HepG2 (cell line): ENCODE data around the gene PYGO1. TPM values are rescaled to one million over a fixed set of nuclear protein-coding genes. Genes with fewer than 3 reads are reported as not detected.

ENCODE experiments used
- AGO1 ChIP-seq: fragments of 200-400 bp; formaldehyde crosslinking; IDR thresholded peaks from 2 replicates; pipeline ENCODE4 v1.6.1; 2017; ENCODE audit warnings: mild to moderate bottlenecking, low read depth, low read length, moderate library complexity; ENCODE audit not compliant: poor library complexity, severe bottlenecking
- DBP ChIP-seq: sonication (generic); formaldehyde crosslinking; IDR thresholded peaks from 2 replicates; pipeline ENCODE4 v1.4.0; 2020; ENCODE audit warnings: missing genetic modification reagents; ENCODE audit errors: not compliant biosample characterization
- DPF2 ChIP-seq: sonication (generic); formaldehyde crosslinking; IDR thresholded peaks from 2 replicates; pipeline ENCODE4 v1.4.0; 2020; ENCODE audit warnings: mild to moderate bottlenecking, low read depth, missing genetic modification reagents, borderline replicate concordance
- ESRRA ChIP-seq: sonication (generic); formaldehyde crosslinking; IDR thresholded peaks from 2 replicates; pipeline ENCODE4 v1.5.1; 2020; ENCODE audit warnings: mild to moderate bottlenecking, low read depth, missing genetic modification reagents
- IRX3 ChIP-seq: sonication (generic); formaldehyde crosslinking; IDR thresholded peaks from 2 replicates; pipeline ENCODE4 v1.8.1; 2023; ENCODE audit warnings: mild to moderate bottlenecking, low read depth, missing genetic modification reagents, borderline replicate concordance
- JDP2 ChIP-seq: sonication (generic); formaldehyde crosslinking; IDR thresholded peaks from 2 replicates; pipeline ENCODE4 v1.8.1; 2022; ENCODE audit warnings: missing genetic modification reagents, borderline replicate concordance
- KDM5A ChIP-seq: fragments of 200-600 bp; sonication (generic); IDR thresholded peaks from 2 replicates; pipeline ENCODE4 v1.7.0; 2018; ENCODE audit warnings: antibody characterized with exemption, mild to moderate bottlenecking, low read length, borderline replicate concordance
- KLF9 ChIP-seq: IDR thresholded peaks from 2 replicates; pipeline ENCODE4 v1.6.1; 2016; ENCODE audit warnings: low read depth
- MXD1 ChIP-seq: sonication (generic); formaldehyde crosslinking; IDR thresholded peaks from 2 replicates; pipeline ENCODE4 v1.4.0; 2020; ENCODE audit warnings: mild to moderate bottlenecking, missing genetic modification reagents
- POLR2AphosphoS2 ChIP-seq: IDR thresholded peaks from 2 replicates; pipeline ENCODE4 v1.6.1; 2011; ENCODE audit warnings: low read depth, low read length, improper control_type of control experiment
- RBFOX2 ChIP-seq: fragments of 200-400 bp; formaldehyde crosslinking; IDR thresholded peaks from 2 replicates; pipeline ENCODE4 v1.6.1; 2017; ENCODE audit warnings: low read depth, mild to moderate bottlenecking, low read length
- RNF2 ChIP-seq: fragments of 450-650 bp; conservative IDR thresholded peaks from 2 replicates; pipeline ENCODE4 v1.6.1; 2016; ENCODE audit warnings: low read depth
- SMYD3 ChIP-seq: sonication (generic); formaldehyde crosslinking; IDR thresholded peaks from 2 replicates; pipeline ENCODE4 v1.8.1; 2023; ENCODE audit warnings: mild to moderate bottlenecking, missing genetic modification reagents
- SNAPC2 ChIP-seq: sonication (generic); formaldehyde crosslinking; IDR thresholded peaks from 2 replicates; pipeline ENCODE4 v1.8.1; 2022; ENCODE audit warnings: mild to moderate bottlenecking, missing genetic modification reagents
- THAP11 ChIP-seq: IDR thresholded peaks from 2 replicates; pipeline ENCODE4 v1.6.1; 2016; ENCODE audit warnings: missing biosample characterization, missing genetic modification reagents
- ZC3H13 ChIP-seq: sonication (generic); formaldehyde crosslinking; IDR thresholded peaks from 2 replicates; pipeline ENCODE4 v1.8.1; 2023; ENCODE audit warnings: mild to moderate bottlenecking, missing genetic modification reagents, moderate library complexity
- ZMYM3 ChIP-seq: sonication (generic); formaldehyde crosslinking; IDR thresholded peaks from 2 replicates; pipeline ENCODE4 v1.5.1; 2020; ENCODE audit warnings: mild to moderate bottlenecking, missing genetic modification reagents
- ZNF256 ChIP-seq: sonication (generic); formaldehyde crosslinking; conservative IDR thresholded peaks from 2 replicates; pipeline ENCODE4 v1.4.0; 2020; ENCODE audit warnings: missing genetic modification reagents
- ZNF263 ChIP-seq: sonication (generic); formaldehyde crosslinking; IDR thresholded peaks from 2 replicates; pipeline ENCODE4 v1.4.0; 2020; ENCODE audit warnings: missing genetic modification reagents
- ZNF891 ChIP-seq: sonication (generic); formaldehyde crosslinking; IDR thresholded peaks from 2 replicates; pipeline ENCODE4 v1.5.0; 2020; ENCODE audit warnings: mild to moderate bottlenecking, missing genetic modification reagents
- polyA plus RNA-seq, 8 experiments: library from polyadenylated mRNA; depleted of rRNA in 3 of 8; stranded (reverse) in 7 of 8; unstranded in 1 of 8; fragments of >200 nt; fragmentation: Illumina TruSeq in 4 of 8; extraction: Trizol in 4 of 8; gene quantifications; 2 replicates each; pipeline versions ENCODE4 v1.2.1 to v1.2.3, GENCODE V29; 2011 to 2016; ENCODE audit warnings: low read depth in 4 of 8, missing spikeins in 1 of 8, mixed read lengths in 1 of 8; ENCODE audit not compliant: insufficient read depth in 1 of 8
- total RNA-seq, 5 experiments: library from RNA; depleted of rRNA; stranded (reverse); fragments of >200 nt; fragmentation: Illumina TruSeq; extraction: Trizol; gene quantifications; 2 replicates each; pipeline ENCODE4 v1.2.3, GENCODE V29; 2016; ENCODE audit warnings: low read depth in 1 of 5
- TF ChIP-seq, protein P1 (sequence below): sonication (generic); formaldehyde crosslinking; IDR thresholded peaks from 2 replicates; pipeline ENCODE4 v1.5.0; 2020; ENCODE audit warnings: missing genetic modification reagents
- TF ChIP-seq, protein P2 (sequence below): IDR thresholded peaks from 2 replicates; pipeline ENCODE4 v1.6.1; 2016
- TF ChIP-seq, protein P3 (sequence below): sonication (generic); formaldehyde crosslinking; IDR thresholded peaks from 2 replicates; pipeline ENCODE4 v1.4.0; 2020; ENCODE audit warnings: mild to moderate bottlenecking, low read depth, missing genetic modification reagents
- TF ChIP-seq, protein P4 (sequence below): IDR thresholded peaks from 2 replicates; pipeline ENCODE4 v1.6.1; 2016; ENCODE audit warnings: mild to moderate bottlenecking

The PYGO1 gene
- total and polyA plus RNA-seq, 2 of the 13 experiments (the other 11 are each of a cell fraction or from before 2014, with no cell fraction given) = 1.1 to 1.8 TPM

GRCh38 chr15:55526559-55527036, 61.5 kb downstream of the PYGO1 start (continued):
- TF ChIP-seq DBP (CRISPR knock-in tag) (no peak), RBFOX2 (no peak), THAP11 (CRISPR knock-in tag) (peak; percentile 34; the same call in 1 of the 2 replicates), JDP2 (no peak), KLF9 (CRISPR knock-in tag) (no peak), DPF2 (CRISPR knock-in tag) (no peak), ZNF263 (peak; percentile 96), SNAPC2 (no peak), AGO1 (no peak), RNF2 (peak; percentile 74; the same call in 1 of the 2 replicates), ZNF256 (CRISPR knock-in tag) (no peak), IRX3 (CRISPR knock-in tag) (no peak), KDM5A (no peak), MXD1 (0 out of 2 replicates have a peak, but pooled peaks have one; percentile 70), POLR2AphosphoS2 (no peak), ESRRA (no peak), ZC3H13 (CRISPR knock-in tag) (no peak), ZNF891 (CRISPR knock-in tag) (peak; percentile 81; the same call in 1 of the 2 replicates), SMYD3 (CRISPR knock-in tag) (no peak), ZMYM3 (CRISPR knock-in tag) (no peak)
- TF ChIP-seq, protein P1, sequence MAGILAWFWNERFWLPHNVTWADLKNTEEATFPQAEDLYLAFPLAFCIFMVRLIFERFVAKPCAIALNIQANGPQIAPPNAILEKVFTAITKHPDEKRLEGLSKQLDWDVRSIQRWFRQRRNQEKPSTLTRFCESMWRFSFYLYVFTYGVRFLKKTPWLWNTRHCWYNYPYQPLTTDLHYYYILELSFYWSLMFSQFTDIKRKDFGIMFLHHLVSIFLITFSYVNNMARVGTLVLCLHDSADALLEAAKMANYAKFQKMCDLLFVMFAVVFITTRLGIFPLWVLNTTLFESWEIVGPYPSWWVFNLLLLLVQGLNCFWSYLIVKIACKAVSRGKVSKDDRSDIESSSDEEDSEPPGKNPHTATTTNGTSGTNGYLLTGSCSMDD = no peak
- TF ChIP-seq, protein P2, sequence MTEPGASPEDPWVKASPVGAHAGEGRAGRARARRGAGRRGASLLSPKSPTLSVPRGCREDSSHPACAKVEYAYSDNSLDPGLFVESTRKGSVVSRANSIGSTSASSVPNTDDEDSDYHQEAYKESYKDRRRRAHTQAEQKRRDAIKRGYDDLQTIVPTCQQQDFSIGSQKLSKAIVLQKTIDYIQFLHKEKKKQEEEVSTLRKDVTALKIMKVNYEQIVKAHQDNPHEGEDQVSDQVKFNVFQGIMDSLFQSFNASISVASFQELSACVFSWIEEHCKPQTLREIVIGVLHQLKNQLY = peak; percentile 42; the same call in 1 of the 2 replicates
- TF ChIP-seq, protein P3, sequence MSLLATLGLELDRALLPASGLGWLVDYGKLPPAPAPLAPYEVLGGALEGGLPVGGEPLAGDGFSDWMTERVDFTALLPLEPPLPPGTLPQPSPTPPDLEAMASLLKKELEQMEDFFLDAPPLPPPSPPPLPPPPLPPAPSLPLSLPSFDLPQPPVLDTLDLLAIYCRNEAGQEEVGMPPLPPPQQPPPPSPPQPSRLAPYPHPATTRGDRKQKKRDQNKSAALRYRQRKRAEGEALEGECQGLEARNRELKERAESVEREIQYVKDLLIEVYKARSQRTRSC = no peak
- TF ChIP-seq, protein P4, sequence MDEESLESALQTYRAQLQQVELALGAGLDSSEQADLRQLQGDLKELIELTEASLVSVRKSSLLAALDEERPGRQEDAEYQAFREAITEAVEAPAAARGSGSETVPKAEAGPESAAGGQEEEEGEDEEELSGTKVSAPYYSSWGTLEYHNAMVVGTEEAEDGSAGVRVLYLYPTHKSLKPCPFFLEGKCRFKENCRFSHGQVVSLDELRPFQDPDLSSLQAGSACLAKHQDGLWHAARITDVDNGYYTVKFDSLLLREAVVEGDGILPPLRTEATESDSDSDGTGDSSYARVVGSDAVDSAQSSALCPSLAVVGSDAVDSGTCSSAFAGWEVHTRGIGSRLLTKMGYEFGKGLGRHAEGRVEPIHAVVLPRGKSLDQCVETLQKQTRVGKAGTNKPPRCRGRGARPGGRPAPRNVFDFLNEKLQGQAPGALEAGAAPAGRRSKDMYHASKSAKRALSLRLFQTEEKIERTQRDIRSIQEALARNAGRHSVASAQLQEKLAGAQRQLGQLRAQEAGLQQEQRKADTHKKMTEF (CRISPR knock-in tag) = no peak; the same call in 1 of the 2 replicates
